GM12878 (cell line): ENCODE results near the gene XPNPEP1. TPM values are rescaled to one million over a fixed set of nuclear protein-coding genes. Genes with fewer than 3 reads are reported as not detected.
A peak's percentile ranks its signal among the peaks of the same experiment; 100 is the strongest.

ENCODE experiments used
- ATAC-seq: fragments of 200-7000 bp; cut with Tn5 transposase; 3 replicates; pipeline ENCODE4 v1.9.1; 2020; ENCODE audit warnings: mild to moderate bottlenecking, moderate library complexity
- Bru-seq: library from RNA; stranded (reverse); fragments of 400-500 nt; gene quantifications from one replicate; lab custom pipeline; 2021; lab: Mats Ljungman, UMichigan
- BruChase-seq, 2 experiments: library from RNA; stranded (reverse); fragments of 400-500 nt; gene quantifications; one replicate each; lab custom pipeline; 2021; lab: Mats Ljungman, UMichigan
- BruUV-seq: library from RNA; stranded (reverse); fragments of 400-500 nt; replicated peaks from 2 replicates; lab custom pipeline; 2021; lab: Mats Ljungman, UMichigan
- CTCF ChIA-PET: fragments of 300-600 bp; sonication (Branson Sonifier 250); formaldehyde crosslinking; extraction: SDS; loops from one replicate; lab custom pipeline; 2021; ENCODE audit warnings: inconsistent platforms; lab: Yijun Ruan, JAX
- POLR2A ChIA-PET: fragments of 350-600 bp; formaldehyde crosslinking; extraction: SDS; loops from one replicate; lab custom pipeline; 2021; ENCODE audit warnings: inconsistent platforms; lab: Charles Lee
- RAD21 ChIA-PET: fragments of 300-600 bp; sonication (Branson Sonifier 250); formaldehyde crosslinking; loops from one replicate; lab custom pipeline; 2023; ENCODE audit warnings: antibody characterized with exemption; ENCODE audit not compliant: unreplicated experiment; lab: Charles Lee
- SMC1A ChIA-PET: fragments of 300-600 bp; sonication (Branson Sonifier 250); formaldehyde crosslinking; loops from one replicate; lab custom pipeline; 2023; ENCODE audit not compliant: unreplicated experiment, uncharacterized antibody; lab: Charles Lee
- DNase-seq: peaks from one replicate; pipeline ENCODE4 v3.0.0-alpha.2; 2011; ENCODE audit warnings: low read depth, low spot score
- FAIRE-seq: peaks from 3 replicates; lab custom pipeline; 2011; peaks lifted over from hg19 to GRCh38; lab: Jason Lieb, UNC
- H2AFZ ChIP-seq: 2 replicates; pipeline ENCODE4 v1.6.0; 2011; ENCODE audit warnings: low read depth, low read length, control low read depth; ENCODE audit not compliant: control insufficient read depth
- H3K27ac ChIP-seq: 2 replicates; pipeline ENCODE4 v1.5.1; 2011; ENCODE audit warnings: control low read depth; ENCODE audit not compliant: control insufficient read depth, insufficient read depth
- H3K27me3 ChIP-seq, 2 experiments: replicated peaks in 1 of 2; 2 replicates each; pipeline versions ENCODE4 v1.6.0 to v1.6.1; 2011; ENCODE audit warnings: low read length in 1 of 2; ENCODE audit not compliant: control insufficient read depth in 2 of 2, insufficient read depth in 2 of 2
- H3K36me3 ChIP-seq, 2 experiments: 2 replicates each; pipeline ENCODE4 v1.5.1; 2011; ENCODE audit warnings: low read length in 1 of 2; ENCODE audit not compliant: control insufficient read depth in 2 of 2, insufficient read depth in 2 of 2
- H3K4me1 ChIP-seq: 2 replicates; pipeline ENCODE4 v1.6.1; 2011; ENCODE audit warnings: mild to moderate bottlenecking, low read length, moderate library complexity, mixed read lengths; ENCODE audit not compliant: control insufficient read depth, insufficient read depth
- H3K4me2 ChIP-seq: 2 replicates; pipeline ENCODE4 v1.6.0; 2011; ENCODE audit warnings: control low read depth; ENCODE audit not compliant: control insufficient read depth, insufficient read depth
- H3K4me3 ChIP-seq: fragments of 200-600 bp; sonication (generic); 2 replicates; pipeline ENCODE4 v1.5.1; 2016
- H3K79me2 ChIP-seq: 2 replicates; pipeline ENCODE4 v1.6.0; 2011; ENCODE audit warnings: low read length; ENCODE audit not compliant: control insufficient read depth, insufficient read depth
- H3K9ac ChIP-seq: 2 replicates; pipeline ENCODE4 v1.8.0; 2011; ENCODE audit warnings: low read length, control low read depth, mixed read lengths; ENCODE audit not compliant: control insufficient read depth, insufficient read depth
- H3K9me3 ChIP-seq: replicated peaks from 3 replicates; pipeline ENCODE4 v1.5.1; 2011; ENCODE audit warnings: mild to moderate bottlenecking, low read length; ENCODE audit not compliant: control insufficient read depth, insufficient read depth
- H4K20me1 ChIP-seq: 2 replicates; pipeline ENCODE4 v1.6.0; 2011; ENCODE audit not compliant: control insufficient read depth, insufficient read depth
- ATF7 ChIP-seq: fragments of 450-650 bp; IDR thresholded peaks from 2 replicates; pipeline ENCODE4 v1.6.1; 2016; ENCODE audit warnings: low read depth, mild to moderate bottlenecking
- CHD4 ChIP-seq: fragments of 200-600 bp; sonication (generic); IDR thresholded peaks from 2 replicates; pipeline ENCODE4 v1.6.1; 2016; ENCODE audit warnings: mild to moderate bottlenecking
- CUX1 ChIP-seq: IDR thresholded peaks from 2 replicates; pipeline ENCODE4 v1.6.1; 2012; ENCODE audit warnings: improper control_type of control experiment, low read depth, low read length; ENCODE audit not compliant: insufficient replicate concordance
- GATAD2B ChIP-seq: fragments of 450-650 bp; conservative IDR thresholded peaks from 2 replicates; pipeline ENCODE4 v1.6.1; 2017; ENCODE audit warnings: low read depth, mild to moderate bottlenecking, moderate library complexity
- MEF2A ChIP-seq: IDR thresholded peaks from 2 replicates; pipeline ENCODE4 v1.6.1; 2011; ENCODE audit warnings: low read depth, mild to moderate bottlenecking, low read length, moderate library complexity; ENCODE audit not compliant: insufficient read depth
- SIX5 ChIP-seq: IDR thresholded peaks from 2 replicates; pipeline ENCODE4 v1.6.1; 2011; ENCODE audit warnings: mild to moderate bottlenecking, low read depth, low read length, moderate library complexity; ENCODE audit not compliant: severe bottlenecking
- SREBF2 ChIP-seq: IDR thresholded peaks from 2 replicates; pipeline ENCODE4 v1.6.1; 2012; ENCODE audit warnings: mild to moderate bottlenecking, low read length
- TARDBP ChIP-seq: IDR thresholded peaks from 2 replicates; pipeline ENCODE4 v1.6.1; 2016; ENCODE audit warnings: borderline replicate concordance
- YBX1 ChIP-seq: fragments of 450-650 bp; IDR thresholded peaks from 2 replicates; pipeline ENCODE4 v1.6.1; 2016; ENCODE audit warnings: antibody characterized with exemption
- ZBTB33 ChIP-seq: fragments of 450-650 bp; IDR thresholded peaks from 2 replicates; pipeline ENCODE4 v1.6.1; 2017; ENCODE audit warnings: mild to moderate bottlenecking
- WGBS: methylation state at CpG from one replicate; pipeline ENCODE4 v1.1.6; 2016; ENCODE audit warnings: low lambda C conversion rate; ENCODE audit not compliant: insufficient replicate concordance, insufficient coverage; ENCODE audit errors: missing lambda C conversion rate; 5-methylcytosine and 5-hydroxymethylcytosine counted together
- in situ Hi-C: fragments of 300-500 bp; cut with MboI; formaldehyde crosslinking; loops from 9 replicates; pipeline ENCODE4 v1.14.3; 2018; ENCODE audit warnings: mixed read lengths
- intact Hi-C: fragments of 100-400 bp; cut with micrococcal nuclease; formaldehyde crosslinking; loops from one replicate; pipeline ENCODE4 v1.14.2; 2022; ENCODE audit not compliant: unreplicated experiment
- long read RNA-seq, 2 experiments: library from polyadenylated mRNA; unstranded; transcript quantifications; one replicate each; pipeline ENCODE4 v2.0.0, GENCODE V29; 2019 to 2020
- polyA minus RNA-seq, 3 experiments: library from RNA; depleted of rRNA, polyadenylated mRNA; stranded (reverse); fragments of >200 nt; gene quantifications; 2 replicates each; pipeline ENCODE4 v1.2.3, GENCODE V29; 2011
- polyA plus RNA-seq, 11 experiments: library from polyadenylated mRNA; depleted of rRNA in 4 of 11; unstranded in 6 of 11; stranded (reverse) in 5 of 11; fragments of >200 nt; fragmentation: Nextera tagmentation in 4 of 11; fragmentation: Illumina TruSeq in 1 of 11; extraction: Ambion mirVana in 4 of 11; extraction: Trizol in 1 of 11; gene quantifications; 1 replicate in 1 of 11; 2 replicates in 10 of 11; pipeline versions ENCODE4 v1.2.1 to v1.2.3, GENCODE V29; 2011 to 2016; ENCODE audit warnings: inconsistent platforms in 2 of 11, missing spikeins in 2 of 11, low read depth in 1 of 11
- total RNA-seq, 4 experiments: library from RNA; depleted of rRNA in 3 of 4; stranded (reverse); fragments of >200 nt in 3 of 4; fragmentation: Illumina TruSeq in 1 of 4; extraction: Trizol in 1 of 4; gene quantifications; 2 replicates each; pipeline versions ENCODE4 v1.2.1 to v1.2.3, GENCODE V29; 2013 to 2021

Gene XPNPEP1
- total RNA-seq (2013; cell fraction: nucleolus; rRNA removed), result 237 and 270 TPM in 2 replicates
- total RNA-seq (2014; rRNA removed), result 52.7 and 53.0 TPM in 2 replicates
- total RNA-seq (2014; rRNA removed; fragmentation: Illumina TruSeq; extraction: Trizol), result 39.1 and 42.4 TPM in 2 replicates
- total RNA-seq (2021), result 43.7 and 44.6 TPM in 2 replicates
- polyA plus RNA-seq (2011; ENCODE audit: low read depth), result 23.4 TPM
- polyA plus RNA-seq (2011; rRNA removed), result 76.8 and 108 TPM in 2 replicates
- polyA plus RNA-seq (2011; cell fraction: cytosol; rRNA removed), result 237 and 264 TPM in 2 replicates
- 313 and 376 TPM in 2 replicates for polyA plus RNA-seq (2011; cell fraction: nucleus; rRNA removed)
- 32.7 and 38.4 TPM in 2 replicates for polyA plus RNA-seq (2012)
- 50.7 and 60.8 TPM in 2 replicates for polyA plus RNA-seq (2014; fragmentation: Illumina TruSeq; extraction: Trizol)
- polyA plus RNA-seq (2014; fragmentation: Nextera tagmentation; extraction: Ambion mirVana), result 10 to 100 TPM; 22.7 to 28.4 TPM
- 50.0 and 69.7 TPM in 2 replicates for polyA plus RNA-seq (2014; rRNA removed)
- polyA plus RNA-seq (2016; fragmentation: Nextera tagmentation; extraction: Ambion mirVana), result 10 to 100 TPM; 30.4 to 32.1 TPM
- 315 and 408 TPM in 2 replicates for polyA minus RNA-seq (2011; rRNA and poly(A)+ RNA removed)
- 52.9 and 60.5 TPM in 2 replicates for polyA minus RNA-seq (2011; cell fraction: cytosol; rRNA and poly(A)+ RNA removed)
- polyA minus RNA-seq (2011; cell fraction: nucleus; rRNA and poly(A)+ RNA removed), result 135 and 144 TPM in 2 replicates
- Bru-seq, nascent RNA, result percentile 82 among the genes with signal in this experiment
- percentile 76 among the genes with signal in this experiment for BruChase-seq, experiment 1, labeled RNA remaining after a 6-hour chase
- percentile 75 among the genes with signal in this experiment for BruChase-seq, experiment 2, labeled RNA remaining after a 2-hour chase
- long read RNA-seq, experiment 1, transcript XPNPEP1-218 (21 exons, 2,539 nt), result major isoform, 18 of 27 reads
- long read RNA-seq, experiment 1, partial matches to known transcripts, result 4 of 27 reads
- long read RNA-seq, experiment 1, other reads (novel, unspliced or antisense), result 5 of 27 reads
- long read RNA-seq, experiment 2, transcript XPNPEP1-218 (21 exons, 2,539 nt), result major isoform, 172 of 221 reads
- long read RNA-seq, experiment 2, partial matches to known transcripts, result 17 of 221 reads
- long read RNA-seq, experiment 2, other reads (novel, unspliced or antisense), result 28 of 221 reads

GRCh38 chr10:109922976-109923921, at the start of gene XPNPEP1:
Gene XPNPEP1, minus strand, starts transcription at chr10:109923511. Its CDS starts 78 bp downstream, at chr10:109923433.
- RAD21 ChIA-PET, result interaction anchor here (1.0 kb wide), 2 partner anchors 39 to 42 kb away, joined by 4 read pairs; no protein-coding TSS in a partner anchor
- WGBS, result 2% methylated on average over 102 of the region's 105 CpGs
- in situ Hi-C loops, result no loop called here
- H3K79me2 ChIP-seq, result peaks cover 43% of the 10 kb centered on the region
- CTCF ChIA-PET, result interaction anchor here (1.1 to 1.6 kb wide), 3 partner anchors 11 to 39 kb away, joined by 3 to 5 read pairs (median 3); no protein-coding TSS in a partner anchor
- no peaks in the 10 kb centered on the region for H3K36me3 ChIP-seq
- FAIRE-seq (no peak), DNase-seq (no peak), ATAC-seq (peak; percentile 97)
- no peaks in the 10 kb centered on the region; a peak in 1 of 4 replicates for H3K27me3 ChIP-seq
- no peaks in the 10 kb centered on the region; the same call in 1 of the 2 replicates for H4K20me1 ChIP-seq
- peak within 1 kb of the TSS; percentile 97 for H3K4me2 ChIP-seq
- no TSS peak for BruUV-seq
- POLR2A ChIA-PET, result interaction anchor here (0.7 to 2.0 kb wide), 2 partner anchors 13 to 39 kb away, joined by 3 to 10 read pairs; no protein-coding TSS in a partner anchor
- peak within 1 kb of the TSS; percentile 83 for H3K27ac ChIP-seq
- H2AFZ ChIP-seq, result peak within 1 kb of the TSS; percentile 99
- no peaks in the 10 kb centered on the region; the same call in 2 of the 3 replicates for H3K9me3 ChIP-seq
- H3K9ac ChIP-seq, result peak within 1 kb of the TSS; percentile 93
- peaks cover 14% of the 10 kb centered on the region for H3K4me1 ChIP-seq
- H3K4me3 ChIP-seq, result peak within 1 kb of the TSS; percentile 84
- intact Hi-C loops, result no loop called here
- SMC1A ChIA-PET, result interaction anchor here (1.2 to 2.5 kb wide), 4 partner anchors 11 to 39 kb away, joined by 3 to 16 read pairs (median 6); no protein-coding TSS in a partner anchor
- TF ChIP-seq CUX1 (no peak), SIX5 (no peak), ZBTB33 (no peak), MEF2A (no peak), ATF7 (no peak), GATAD2B (peak; percentile 95), CHD4 (no peak), SREBF2 (no peak), YBX1 (no peak), TARDBP (no peak)
